ENCODE measurements around the gene TTC28.
"Not testable (repeated sequence)": the region's sequence is repeated elsewhere in the genome, so short reads cannot be mapped to it uniquely, and the experiment has no call there.

TTC28 gene

DNA sequence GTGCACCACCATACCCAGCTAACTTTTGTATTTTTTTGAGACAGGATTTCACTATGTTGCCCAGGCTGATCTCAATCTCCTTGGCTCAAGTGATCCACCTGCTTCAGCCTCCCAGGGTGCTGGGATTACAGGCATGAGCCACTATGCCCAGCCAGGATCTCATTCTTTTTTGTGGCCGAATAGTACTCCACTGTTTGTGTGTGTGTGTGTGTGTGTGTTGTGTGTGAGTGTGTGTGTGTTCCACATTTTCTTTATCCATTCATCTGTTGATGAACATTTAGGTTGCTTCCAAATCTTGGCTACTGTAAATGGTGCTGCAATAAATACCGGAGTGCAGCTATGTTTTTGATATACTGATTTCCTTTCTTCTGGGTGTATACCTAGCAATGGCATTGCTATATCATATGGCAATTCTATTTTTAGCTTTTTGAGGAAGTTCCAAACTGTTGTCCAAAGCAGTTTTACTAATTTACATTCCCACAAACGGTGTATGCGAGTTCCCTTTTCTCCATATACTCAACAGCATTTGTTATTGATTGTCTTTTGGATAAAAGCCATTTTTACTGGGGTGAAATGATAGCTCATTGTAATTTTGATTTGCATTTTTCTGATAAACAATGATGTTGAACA lies 105.4 kb downstream of the TTC28 start:
- no peak for ATAC-seq (replicated peaks)
- Mint-ChIP-seq H3K9me3 (no peaks in the 10 kb centered on the region), H3K27ac (no peak overlapping the region), H3K36me3 (no peaks in the 10 kb centered on the region), H3K4me3 (no peak overlapping the region), H3K27me3 (peaks cover 15 to 18% of the 10 kb centered on the region in 2 donors), H3K4me1 (peaks cover 0 to 4% of the 10 kb centered on the region in 2 donors)
- no peak for DNase-seq

DNA sequence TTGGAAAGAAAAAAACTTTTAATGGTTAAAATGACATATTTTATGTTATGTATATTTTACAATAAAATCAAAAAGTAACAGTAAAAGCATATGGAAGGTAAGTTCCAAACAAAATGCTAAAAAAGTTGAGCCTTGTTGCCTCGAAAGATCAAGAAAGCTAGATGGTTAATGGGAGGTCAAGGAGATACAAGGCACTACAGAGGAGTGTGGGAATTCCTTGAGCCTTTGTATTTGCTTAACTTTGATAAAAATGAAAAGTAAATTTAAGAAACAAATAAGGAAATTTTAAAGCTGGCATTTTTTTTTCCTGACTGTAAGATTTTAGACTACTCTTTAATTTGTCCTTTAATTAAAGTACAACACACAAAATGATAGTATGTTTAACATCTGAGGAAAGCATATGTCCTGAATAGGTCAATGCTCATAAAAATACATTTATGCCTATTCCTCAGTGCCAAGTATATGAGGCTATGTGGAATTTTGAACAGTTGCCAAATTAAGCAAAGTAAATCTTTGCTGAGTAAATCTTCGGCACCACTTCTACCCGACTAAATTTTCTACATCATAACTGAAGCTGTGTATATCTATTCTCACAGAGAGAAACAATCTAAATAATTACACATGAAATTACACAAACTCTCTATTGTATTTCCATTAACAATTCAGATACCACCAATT lies 108.8 kb downstream of the TTC28 start:
- no peak overlapping the region for H3K27ac Mint-ChIP-seq
- H3K9me3 Mint-ChIP-seq, result peaks cover 0 to 2% of the 10 kb centered on the region in 2 donors
- DNase-seq (no peak), ATAC-seq (replicated peaks) (no peak)
- no peak overlapping the region for H3K4me3 Mint-ChIP-seq
- peaks cover 7 to 16% of the 10 kb centered on the region in 2 donors for H3K27me3 Mint-ChIP-seq
- peaks cover 0 to 4% of the 10 kb centered on the region in 2 donors for H3K4me1 Mint-ChIP-seq
- H3K36me3 Mint-ChIP-seq, result no peaks in the 10 kb centered on the region

DNA sequence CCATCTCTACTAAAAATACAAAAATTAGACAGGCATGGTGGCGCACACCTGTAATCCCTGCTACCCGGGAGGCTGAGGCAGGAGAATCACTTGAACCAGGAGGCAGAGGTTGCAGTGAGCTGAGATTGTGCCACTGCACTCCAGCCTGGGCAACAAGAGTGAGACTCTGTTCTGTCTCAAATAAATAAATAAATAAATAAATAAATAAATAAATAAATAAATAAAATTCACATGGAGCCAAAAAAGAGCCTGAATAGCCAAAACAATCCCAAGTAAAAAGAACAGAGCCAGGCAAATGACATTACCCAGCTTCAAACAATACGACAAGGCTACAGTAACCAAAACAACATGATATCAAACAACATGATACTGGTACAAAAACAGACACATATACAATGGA lies 110.7 kb downstream of the TTC28 start:
- not testable (repeated sequence) for H3K4me3 Mint-ChIP-seq, H3K27me3 Mint-ChIP-seq

DNA sequence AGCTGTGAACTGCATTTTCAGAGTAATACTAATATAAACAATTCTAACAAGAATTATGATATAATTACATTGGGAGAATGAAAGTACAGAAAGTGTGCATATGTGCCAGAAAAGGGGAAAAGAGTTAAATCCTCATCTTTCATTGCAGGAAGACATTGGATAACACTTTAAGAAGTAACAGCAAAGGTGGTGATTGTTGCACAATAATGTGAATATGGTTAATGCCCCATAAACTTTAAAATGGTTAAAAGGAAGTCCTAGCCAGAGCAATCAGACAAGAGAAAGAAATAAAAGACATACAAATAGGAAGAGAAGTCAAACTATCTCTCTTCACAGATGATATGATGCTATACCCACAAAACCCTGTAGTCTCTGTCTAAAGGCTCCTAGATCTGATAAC lies 111.5 kb downstream of the TTC28 start:
- ATAC-seq (replicated peaks) (no peak), DNase-seq (no peak)
- Mint-ChIP-seq H3K9me3 (peaks cover 0 to 2% of the 10 kb centered on the region in 2 donors), H3K4me1 (no peaks in the 10 kb centered on the region), H3K27me3 (peaks cover 5 to 10% of the 10 kb centered on the region in 2 donors), H3K27ac (no peak overlapping the region), H3K36me3 (no peaks in the 10 kb centered on the region), H3K4me3 (no peak overlapping the region)

More for the DNA sequence above, 110.7 kb downstream of the TTC28 start:
- not testable (repeated sequence) for H3K9me3 Mint-ChIP-seq; ATAC-seq (replicated peaks); DNase-seq; H3K27ac Mint-ChIP-seq; H3K36me3 Mint-ChIP-seq; H3K4me1 Mint-ChIP-seq

DNA sequence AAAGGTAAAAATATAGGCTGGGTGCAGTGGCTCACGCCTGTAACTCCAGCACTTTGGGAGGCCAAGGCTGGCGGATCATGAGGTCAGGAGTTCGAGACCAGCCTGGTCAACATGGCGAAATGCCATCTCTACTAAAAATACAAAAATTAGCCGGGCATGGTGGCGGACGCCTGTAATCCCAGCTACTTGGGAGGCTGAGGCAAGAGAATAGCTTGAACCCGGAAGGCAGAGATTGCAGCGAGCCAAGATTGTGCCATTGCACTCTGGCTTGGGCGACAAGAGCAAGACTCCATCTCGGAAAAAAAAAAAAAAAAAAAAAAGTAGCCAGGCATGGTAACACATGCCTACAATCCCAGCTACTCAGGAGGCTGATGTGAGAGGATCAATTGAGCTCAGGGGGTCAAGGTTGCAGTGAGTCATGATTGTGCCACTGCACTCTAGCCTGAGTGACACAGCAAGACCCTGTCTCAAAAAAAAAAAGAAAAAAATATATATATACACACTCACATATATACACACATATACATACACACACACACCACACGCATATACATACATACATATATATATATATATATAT lies 112.6 kb downstream of the TTC28 start:
- H3K27ac Mint-ChIP-seq; H3K4me1 Mint-ChIP-seq; H3K9me3 Mint-ChIP-seq; H3K36me3 Mint-ChIP-seq; H3K4me3 Mint-ChIP-seq; ATAC-seq (replicated peaks); DNase-seq; H3K27me3 Mint-ChIP-seq: not testable (repeated sequence)

DNA sequence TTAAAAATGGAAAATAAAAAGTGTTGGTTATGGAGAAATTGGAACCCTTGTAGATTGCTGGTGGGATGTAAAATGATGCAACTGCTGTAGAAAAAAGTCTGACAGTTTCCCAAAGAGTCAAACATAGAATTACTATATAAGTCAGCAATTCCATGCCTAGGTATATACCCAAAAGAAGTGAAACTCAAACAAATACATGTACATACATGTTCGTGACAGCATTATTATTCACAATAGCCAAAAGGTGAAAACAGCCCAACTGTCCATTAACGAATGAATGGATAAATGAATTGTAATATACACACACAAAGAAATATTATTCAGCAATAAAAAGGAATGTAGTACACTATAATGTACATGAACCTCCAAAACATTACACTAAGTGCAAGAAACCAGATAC lies 116.0 kb downstream of the TTC28 start:
- Mint-ChIP-seq H3K36me3 (no peaks in the 10 kb centered on the region), H3K27me3 (peaks cover 14 to 20% of the 10 kb centered on the region in 2 donors), H3K4me3 (no peak overlapping the region), H3K9me3 (peaks cover 0 to 2% of the 10 kb centered on the region in 2 donors), H3K4me1 (no peaks in the 10 kb centered on the region), H3K27ac (no peak overlapping the region)
- ATAC-seq (replicated peaks) (no peak), DNase-seq (no peak)

DNA sequence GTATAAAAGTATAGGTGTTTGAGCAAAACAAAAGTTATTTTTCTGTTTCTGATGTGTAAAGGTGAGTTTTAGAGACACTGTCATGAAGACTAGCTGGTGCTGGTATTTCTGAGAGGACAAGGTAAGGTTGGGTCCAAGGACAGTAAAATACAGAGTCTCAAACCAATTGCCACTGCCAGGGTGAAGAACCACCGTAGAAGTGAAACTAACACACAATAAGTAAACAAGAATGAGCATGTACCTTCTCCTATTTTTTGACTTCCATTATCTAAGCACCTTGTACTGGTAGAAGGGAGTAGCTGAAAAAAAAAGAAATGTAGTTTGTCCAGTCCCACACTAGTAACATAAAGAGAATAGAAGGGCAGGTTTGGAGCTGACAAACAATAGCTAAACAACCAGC lies 117.3 kb downstream of the TTC28 start:
- Mint-ChIP-seq H3K4me3 (no peak overlapping the region), H3K27me3 (peaks cover 10 to 15% of the 10 kb centered on the region in 2 donors), H3K27ac (no peak overlapping the region), H3K9me3 (peaks cover under 1% of the 10 kb centered on the region in 2 donors), H3K36me3 (no peaks in the 10 kb centered on the region), H3K4me1 (no peaks in the 10 kb centered on the region)
- DNase-seq (no peak), ATAC-seq (replicated peaks) (no peak)

DNA sequence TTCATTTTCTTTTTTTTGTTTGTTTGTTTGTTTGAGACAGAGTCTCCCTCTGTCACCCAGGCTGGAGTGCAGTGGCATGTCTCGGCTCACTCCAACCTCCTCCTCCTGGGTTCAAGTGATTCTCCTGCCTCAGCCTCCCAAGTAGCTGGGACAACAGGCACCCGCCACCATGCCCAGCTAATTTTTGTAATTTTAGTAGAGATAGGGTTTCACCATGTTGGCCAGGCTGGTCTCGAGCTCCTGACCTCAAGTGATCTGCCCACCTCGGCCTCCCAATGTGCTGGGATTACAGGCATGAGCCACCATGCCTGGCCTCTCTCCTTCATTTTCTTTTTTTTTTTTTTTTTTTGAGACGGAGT lies 118.9 kb downstream of the TTC28 start:
- not testable (repeated sequence) for H3K4me3 Mint-ChIP-seq; H3K27ac Mint-ChIP-seq; H3K9me3 Mint-ChIP-seq; ATAC-seq (replicated peaks); DNase-seq; H3K4me1 Mint-ChIP-seq; H3K36me3 Mint-ChIP-seq
- H3K27me3 Mint-ChIP-seq, result peaks cover 4 to 15% of the 10 kb centered on the region in 2 donors

DNA sequence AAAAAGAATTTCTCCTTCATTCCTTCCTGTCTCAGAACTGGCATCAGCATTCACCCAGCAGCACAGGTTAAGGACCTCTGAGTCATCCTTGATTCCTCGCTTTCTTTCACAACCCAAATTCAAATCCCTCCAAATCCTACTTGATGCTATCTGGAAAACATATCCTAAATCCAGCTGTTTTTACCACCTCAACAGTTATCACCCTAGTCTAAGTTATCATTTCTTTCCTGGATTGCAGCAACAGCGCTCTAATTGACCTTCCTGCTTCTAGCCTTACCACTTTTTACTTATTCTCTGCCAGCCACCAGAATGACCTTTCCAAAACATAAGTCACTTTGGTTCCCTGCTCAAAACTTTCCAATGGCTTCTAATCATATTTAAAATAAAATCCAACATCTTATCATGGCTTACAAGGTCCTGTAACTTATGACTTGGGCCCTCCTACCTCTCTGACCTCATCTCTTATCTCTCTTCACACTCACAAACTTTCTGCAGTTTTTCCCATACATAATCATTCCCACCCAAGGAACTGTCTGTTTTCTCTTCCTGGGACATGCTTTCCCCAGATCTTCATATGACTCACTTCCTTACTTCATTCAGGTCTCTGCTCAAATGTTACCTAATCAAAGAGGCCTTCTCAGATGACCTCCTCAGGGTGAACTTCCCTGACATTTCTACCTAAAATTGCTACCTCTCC lies 119.4 kb downstream of the TTC28 start:
- H3K27me3 Mint-ChIP-seq, result peaks cover 4 to 15% of the 10 kb centered on the region in 2 donors
- no peak for DNase-seq
- H3K27ac Mint-ChIP-seq, result no peak overlapping the region
- H3K4me3 Mint-ChIP-seq, result no peak overlapping the region
- peaks cover 3 to 4% of the 10 kb centered on the region in 2 donors for H3K9me3 Mint-ChIP-seq
- ATAC-seq (replicated peaks), result no peak
- H3K36me3 Mint-ChIP-seq, result no peaks in the 10 kb centered on the region
- no peaks in the 10 kb centered on the region for H3K4me1 Mint-ChIP-seq

DNA sequence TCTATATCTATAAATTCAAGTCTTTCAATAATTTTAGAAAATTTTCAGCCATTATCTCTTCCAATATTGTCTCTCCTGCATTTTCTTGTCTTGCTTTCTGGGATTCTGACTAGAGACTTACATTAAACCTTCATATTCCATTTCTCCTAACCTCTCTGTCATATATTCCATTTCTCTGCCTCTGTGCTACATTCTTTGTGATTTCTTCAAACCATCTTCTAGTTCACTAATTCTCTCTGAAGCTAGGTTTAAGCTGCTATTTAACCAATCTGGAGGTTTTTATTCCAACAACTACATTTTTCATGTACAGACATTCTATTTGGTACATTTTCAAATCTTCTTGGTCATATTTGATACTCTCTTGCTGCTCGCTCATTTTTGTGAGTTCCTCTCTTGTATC lies 122.5 kb downstream of the TTC28 start:
- no peak overlapping the region for H3K4me3 Mint-ChIP-seq
- DNase-seq (no peak), ATAC-seq (replicated peaks) (no peak)
- peaks cover 8 to 15% of the 10 kb centered on the region in 2 donors for H3K27me3 Mint-ChIP-seq
- H3K27ac Mint-ChIP-seq, result no peak overlapping the region
- peaks cover 3 to 4% of the 10 kb centered on the region in 2 donors for H3K9me3 Mint-ChIP-seq
- H3K36me3 Mint-ChIP-seq, result peaks cover 1 to 2% of the 10 kb centered on the region in 2 donors
- no peaks in the 10 kb centered on the region for H3K4me1 Mint-ChIP-seq

DNA sequence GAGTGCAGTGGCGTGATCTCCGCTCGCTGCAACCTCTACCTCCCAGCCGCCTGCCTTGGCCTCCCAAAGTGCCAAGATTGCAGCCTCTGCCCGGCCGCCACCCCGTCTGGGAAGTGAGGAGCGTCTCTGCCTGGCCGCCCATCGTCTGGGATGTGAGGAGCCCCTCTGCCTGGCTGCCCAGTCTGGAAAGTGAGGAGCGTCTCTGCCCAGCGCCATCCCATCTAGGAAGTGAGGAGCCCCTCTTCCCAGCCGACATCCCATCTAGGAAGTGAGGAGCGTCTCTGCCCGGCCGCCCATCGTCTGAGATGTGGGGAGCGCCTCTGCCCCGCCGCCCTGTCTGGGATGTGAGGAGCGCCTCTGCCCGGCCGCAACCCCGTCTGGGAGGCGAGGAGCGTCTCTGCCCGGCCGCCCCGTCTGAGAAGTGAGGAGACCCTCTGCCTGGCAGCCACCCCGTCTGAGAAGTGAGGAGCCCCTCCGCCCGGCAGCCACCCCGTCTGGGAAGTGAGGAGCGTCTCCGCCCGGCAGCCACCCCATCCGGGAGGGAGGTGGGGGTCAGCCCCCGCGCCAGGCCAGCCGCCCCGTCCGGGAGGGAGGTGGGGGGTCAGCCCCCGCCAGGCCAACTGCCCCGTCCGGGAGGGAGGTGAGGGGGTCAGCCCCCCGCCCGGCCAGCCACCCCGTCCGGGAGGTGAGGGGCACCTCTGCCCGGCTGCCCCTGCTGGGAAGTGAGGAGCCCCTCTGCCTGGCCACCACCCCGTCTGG lies 126.4 kb downstream of the TTC28 start:
- not testable (repeated sequence) for H3K4me1 Mint-ChIP-seq; H3K4me3 Mint-ChIP-seq; DNase-seq; H3K36me3 Mint-ChIP-seq; H3K27ac Mint-ChIP-seq; ATAC-seq (replicated peaks); H3K27me3 Mint-ChIP-seq; H3K9me3 Mint-ChIP-seq

DNA sequence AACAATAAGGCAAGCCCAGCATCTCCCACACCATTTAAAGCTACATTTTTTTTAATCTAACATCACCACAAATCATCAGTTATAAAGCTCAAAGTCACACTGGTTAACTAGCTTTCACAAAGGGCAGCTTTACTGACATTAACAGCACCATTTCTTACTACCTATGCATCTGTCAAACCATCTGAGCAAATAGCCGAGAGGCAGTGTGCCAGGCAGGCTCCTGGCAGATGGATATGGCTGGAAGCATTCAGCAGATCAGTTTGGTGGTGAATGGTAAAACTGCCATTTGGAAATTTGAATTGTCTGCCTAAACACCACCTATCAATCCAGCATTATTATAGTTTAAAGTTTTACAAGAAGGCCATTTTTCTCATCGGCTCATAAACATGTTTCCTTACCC lies 131.2 kb downstream of the TTC28 start:
- no peak for DNase-seq
- Mint-ChIP-seq H3K27me3 (no peaks in the 10 kb centered on the region), H3K4me1 (no peaks in the 10 kb centered on the region), H3K27ac (no peak overlapping the region), H3K4me3 (no peak overlapping the region), H3K9me3 (no peaks in the 10 kb centered on the region), H3K36me3 (peaks cover 0 to 4% of the 10 kb centered on the region in 2 donors)
- no peak for ATAC-seq (replicated peaks)

DNA sequence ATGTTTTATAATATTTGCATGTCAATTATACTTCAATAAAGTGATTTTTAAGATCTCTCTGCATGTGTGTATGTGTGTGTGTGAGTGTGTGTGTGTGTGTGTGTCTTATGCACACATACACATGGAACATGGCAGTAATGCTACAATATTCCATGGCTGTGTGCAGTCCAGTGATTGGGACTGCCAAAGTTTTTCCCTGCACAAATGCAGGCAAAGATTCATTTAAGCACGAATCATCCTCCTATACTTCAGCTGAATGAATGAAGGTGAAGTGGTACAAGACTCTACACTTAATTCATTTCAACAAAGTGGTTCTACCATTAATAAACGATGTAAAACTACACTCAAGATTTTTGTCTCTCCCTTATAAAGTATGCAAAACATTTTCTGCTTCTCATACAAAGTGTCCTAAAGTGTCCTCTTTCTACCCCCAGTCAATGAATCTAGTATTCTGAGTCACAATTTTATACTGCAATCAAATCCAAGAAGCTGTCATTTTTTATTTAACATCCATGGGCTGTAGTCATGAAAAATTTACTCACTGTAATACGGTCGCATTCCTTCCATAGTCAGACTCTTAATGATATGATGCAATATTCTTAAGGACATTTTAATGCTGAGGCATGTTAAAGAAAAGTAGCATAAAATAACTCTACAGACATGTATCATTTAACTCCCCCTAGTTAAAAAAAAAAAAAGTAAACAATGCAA lies 132.4 kb downstream of the TTC28 start:
- Mint-ChIP-seq H3K4me1 (no peaks in the 10 kb centered on the region), H3K4me3 (no peak overlapping the region), H3K9me3 (peaks cover under 1 to 5% of the 10 kb centered on the region in 2 donors), H3K27me3 (peaks cover 0 to under 1% of the 10 kb centered on the region in 2 donors), H3K36me3 (peaks cover 3 to 8% of the 10 kb centered on the region in 2 donors), H3K27ac (no peak overlapping the region)
- ATAC-seq (replicated peaks) (no peak), DNase-seq (no peak)

All from stimulated activated naive B cell treated with anti-CD40 and anti-IgM and Interleukin-4, amounts not matched to agents 10 μg/mL and 1 μg/mL and 100 μg/mL, for 72 hours (primary cell).